GM23338 (cell line): ENCODE results near the gene RPEL1.

Source experiments
- CTCF ChIP-seq, 2 experiments: fragments of 200-600 bp in 1 of 2; sonication (generic) in 1 of 2; conservative IDR thresholded peaks; 2 replicates each; pipeline versions ENCODE4 v1.5.1 to v1.6.1; 2016 to 2017; ENCODE audit warnings: antibody characterized with exemption in 2 of 2, low read depth in 2 of 2, mild to moderate bottlenecking in 2 of 2, moderate library complexity in 1 of 2
- EZH2phosphoT487 ChIP-seq: fragments of 200-600 bp; sonication (generic); IDR thresholded peaks from one replicate; pipeline ENCODE4 v1.8.1; 2018; ENCODE audit warnings: antibody characterized with exemption; ENCODE audit not compliant: unreplicated experiment

DNA sequence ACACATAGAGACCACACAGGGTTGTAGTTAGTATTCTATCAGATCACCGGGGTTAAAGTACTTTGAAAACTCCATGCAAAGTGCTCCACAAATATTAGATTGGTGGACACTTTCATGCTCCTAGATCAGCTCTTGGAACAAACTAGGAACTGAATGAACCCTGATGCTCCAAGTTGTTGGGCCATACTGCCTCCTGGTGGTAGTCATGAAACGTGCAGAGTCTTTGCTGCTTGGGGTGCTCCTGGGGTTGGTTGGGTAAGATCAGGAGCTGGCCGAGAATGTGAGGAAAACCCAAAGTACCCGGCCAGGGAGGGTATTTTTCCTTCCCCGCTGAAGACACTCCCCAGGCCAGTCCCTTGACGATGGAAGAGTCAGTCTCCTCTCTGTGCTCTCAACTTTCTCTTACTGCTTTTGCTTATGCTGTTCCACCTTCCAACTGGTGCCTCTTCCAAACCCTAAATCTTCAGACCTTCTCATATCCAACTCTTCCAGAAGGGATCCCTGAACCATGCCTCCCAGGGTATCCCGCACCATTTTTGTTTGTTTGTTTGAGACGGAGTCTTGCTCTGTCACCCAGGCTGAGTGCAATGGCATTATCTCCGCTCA, 918 bp upstream of the RPEL1 start:
- TF ChIP-seq CTCF (conservative IDR thresholded peaks at IDR 0.05; ENCODE audit: low read depth in 2 of 2) (peak; percentile 94 to 99), EZH2phosphoT487 (no peak)
